ENCODE measurements around the gene FIGN.

DNA sequence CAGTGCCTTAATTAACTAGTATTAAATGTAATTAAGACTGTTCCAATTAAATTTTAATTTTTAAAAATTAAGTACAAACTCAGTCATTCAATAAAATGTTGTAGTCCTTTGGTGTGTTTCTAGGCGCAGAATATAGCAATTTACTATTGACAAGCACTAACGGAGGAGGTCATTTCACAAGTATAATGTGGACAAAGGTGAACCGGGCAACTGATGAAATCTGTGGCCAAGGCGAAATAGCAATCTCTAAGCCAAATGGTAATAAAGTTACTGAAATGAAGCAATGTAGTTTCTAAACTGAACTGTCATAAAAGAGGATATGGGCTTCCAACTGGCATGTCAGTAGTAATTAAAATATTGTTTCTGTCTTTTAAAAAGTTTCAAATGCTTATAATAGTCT, 27.5 kb downstream of the FIGN start:
- TF ChIP-seq, protein P1, sequence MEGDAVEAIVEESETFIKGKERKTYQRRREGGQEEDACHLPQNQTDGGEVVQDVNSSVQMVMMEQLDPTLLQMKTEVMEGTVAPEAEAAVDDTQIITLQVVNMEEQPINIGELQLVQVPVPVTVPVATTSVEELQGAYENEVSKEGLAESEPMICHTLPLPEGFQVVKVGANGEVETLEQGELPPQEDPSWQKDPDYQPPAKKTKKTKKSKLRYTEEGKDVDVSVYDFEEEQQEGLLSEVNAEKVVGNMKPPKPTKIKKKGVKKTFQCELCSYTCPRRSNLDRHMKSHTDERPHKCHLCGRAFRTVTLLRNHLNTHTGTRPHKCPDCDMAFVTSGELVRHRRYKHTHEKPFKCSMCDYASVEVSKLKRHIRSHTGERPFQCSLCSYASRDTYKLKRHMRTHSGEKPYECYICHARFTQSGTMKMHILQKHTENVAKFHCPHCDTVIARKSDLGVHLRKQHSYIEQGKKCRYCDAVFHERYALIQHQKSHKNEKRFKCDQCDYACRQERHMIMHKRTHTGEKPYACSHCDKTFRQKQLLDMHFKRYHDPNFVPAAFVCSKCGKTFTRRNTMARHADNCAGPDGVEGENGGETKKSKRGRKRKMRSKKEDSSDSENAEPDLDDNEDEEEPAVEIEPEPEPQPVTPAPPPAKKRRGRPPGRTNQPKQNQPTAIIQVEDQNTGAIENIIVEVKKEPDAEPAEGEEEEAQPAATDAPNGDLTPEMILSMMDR (conservative IDR thresholded peaks at IDR 0.05; ENCODE audit: low read depth, low read length), result no peak
- TF ChIP-seq EZH2 (IDR thresholded peaks at IDR 0.05; ENCODE audit: low read length, unreplicated experiment) (no peak), EZH2phosphoT487 (IDR thresholded peaks at IDR 0.05; ENCODE audit: borderline replicate concordance, low read length) (no peak)
